H9 (cell line): ENCODE data around the gene ZFR2. TPM values are rescaled to one million over a fixed set of nuclear protein-coding genes. Genes with fewer than 3 reads are reported as not detected.
A peak's percentile ranks its signal among the peaks of the same experiment; 100 is the strongest.

Experiments
- DNase-seq: peaks from one replicate; pipeline ENCODE4 v3.0.0-alpha.2; 2017
- H2AFZ ChIP-seq: one replicate; pipeline ENCODE4 v1.6.1; 2013; ENCODE audit warnings: mild to moderate bottlenecking, low read length, control low read depth, moderate library complexity
- H2AK5ac ChIP-seq: 2 replicates; pipeline ENCODE4 v1.6.1; 2013; ENCODE audit warnings: low read length, control low read depth, mixed read lengths; ENCODE audit not compliant: insufficient read length
- H2BK120ac ChIP-seq: one replicate; pipeline ENCODE4 v1.6.1; 2013; ENCODE audit warnings: low read depth, mild to moderate bottlenecking, low read length, control low read depth, inconsistent platforms; ENCODE audit not compliant: poor library complexity, severe bottlenecking
- H2BK12ac ChIP-seq: 2 replicates; pipeline ENCODE4 v1.6.1; 2013; ENCODE audit warnings: low read length, control low read depth, mixed read lengths, low read depth; ENCODE audit not compliant: insufficient read length
- H2BK15ac ChIP-seq: 2 replicates; pipeline ENCODE4 v1.6.1; 2013; ENCODE audit warnings: low read depth, low read length, control low read depth
- H2BK20ac ChIP-seq: one replicate; pipeline ENCODE4 v1.6.1; 2013; ENCODE audit warnings: low read depth, mild to moderate bottlenecking, low read length, control low read depth, inconsistent platforms; ENCODE audit not compliant: poor library complexity, severe bottlenecking
- H2BK5ac ChIP-seq: 2 replicates; pipeline ENCODE4 v1.6.1; 2013; ENCODE audit warnings: low read length, control low read depth, mixed read lengths; ENCODE audit not compliant: insufficient read length
- H3K14ac ChIP-seq: 2 replicates; pipeline ENCODE4 v1.6.1; 2013; ENCODE audit warnings: low read length, control low read depth; ENCODE audit not compliant: insufficient read depth
- H3K18ac ChIP-seq: 2 replicates; pipeline ENCODE4 v1.6.1; 2013; ENCODE audit warnings: low read depth, mild to moderate bottlenecking, mixed read lengths, low read length, control low read depth; ENCODE audit not compliant: insufficient read length
- H3K23ac ChIP-seq: 2 replicates; pipeline ENCODE4 v1.6.1; 2013; ENCODE audit warnings: low read length, control low read depth, mixed read lengths, low read depth; ENCODE audit not compliant: insufficient read length
- H3K23me2 ChIP-seq: 2 replicates; pipeline ENCODE4 v1.6.1; 2013; ENCODE audit warnings: low read depth, mild to moderate bottlenecking, mixed read lengths, low read length, control low read depth; ENCODE audit not compliant: insufficient read length, poor library complexity, severe bottlenecking
- H3K27ac ChIP-seq: 2 replicates; pipeline ENCODE4 v1.5.1; 2013; ENCODE audit warnings: low read length, control low read depth, mixed read lengths, low read depth; ENCODE audit not compliant: insufficient read length
- H3K27me3 ChIP-seq: 2 replicates; pipeline ENCODE4 v1.6.1; 2013; ENCODE audit warnings: low read length, control low read depth, inconsistent platforms; ENCODE audit not compliant: insufficient read depth
- H3K4ac ChIP-seq: 2 replicates; pipeline ENCODE4 v1.6.1; 2013; ENCODE audit warnings: low read depth, mild to moderate bottlenecking, control low read depth, inconsistent platforms, low read length, moderate library complexity
- H3K4me1 ChIP-seq: 2 replicates; pipeline ENCODE4 v1.6.1; 2013; ENCODE audit warnings: low read length, control low read depth, inconsistent platforms; ENCODE audit not compliant: insufficient read depth
- H3K4me2 ChIP-seq: 2 replicates; pipeline ENCODE4 v1.6.1; 2013; ENCODE audit warnings: low read length, control low read depth, mixed read lengths; ENCODE audit not compliant: insufficient read length, insufficient read depth
- H3K56ac ChIP-seq: 2 replicates; pipeline ENCODE4 v1.6.1; 2013; ENCODE audit warnings: low read depth, mild to moderate bottlenecking, mixed read lengths, low read length, control low read depth; ENCODE audit not compliant: insufficient read length
- H3K79me1 ChIP-seq: 2 replicates; pipeline ENCODE4 v1.6.1; 2013; ENCODE audit warnings: low read depth, mild to moderate bottlenecking, moderate library complexity, low read length, control low read depth, inconsistent platforms; ENCODE audit not compliant: insufficient read depth, poor library complexity, severe bottlenecking
- H3K79me2 ChIP-seq: 2 replicates; pipeline ENCODE4 v1.6.1; 2013; ENCODE audit warnings: low read length, control low read depth, inconsistent platforms; ENCODE audit not compliant: insufficient read depth
- H3K9ac ChIP-seq: 2 replicates; pipeline ENCODE4 v1.6.1; 2013; ENCODE audit warnings: low read length, control low read depth, mixed read lengths; ENCODE audit not compliant: insufficient read length; ENCODE audit errors: extremely low read depth
- H3K9me3 ChIP-seq: one replicate; pipeline ENCODE4 v1.6.1; 2013; ENCODE audit warnings: low read depth, low read length, inconsistent platforms; ENCODE audit not compliant: control insufficient read depth
- H3T11ph ChIP-seq: one replicate; pipeline ENCODE4 v1.6.1; 2013; ENCODE audit warnings: mild to moderate bottlenecking, low read length, control low read depth, inconsistent platforms
- H4K20me1 ChIP-seq: one replicate; pipeline ENCODE4 v1.6.1; 2013; ENCODE audit not compliant: control insufficient read depth, insufficient read length, insufficient read depth
- H4K5ac ChIP-seq: 2 replicates; pipeline ENCODE4 v1.6.1; 2013; ENCODE audit warnings: low read depth, mild to moderate bottlenecking, mixed read lengths, low read length, control low read depth; ENCODE audit not compliant: insufficient read length
- H4K8ac ChIP-seq: replicated peaks from 2 replicates; pipeline ENCODE4 v1.6.1; 2013; ENCODE audit warnings: low read length, control low read depth, mixed read lengths, low read depth; ENCODE audit not compliant: insufficient read length
- H4K91ac ChIP-seq: 2 replicates; pipeline ENCODE4 v1.6.1; 2013; ENCODE audit warnings: low read depth, mild to moderate bottlenecking, moderate library complexity, mixed read lengths, low read length, control low read depth; ENCODE audit not compliant: insufficient read length
- H3K27ac Mint-ChIP-seq, 3 experiments: 2 replicates in 2 of 3; 3 replicates in 1 of 3; pipeline ENCODE4 v1.8.0; 2020 to 2021; ENCODE audit warnings: mixed read lengths in 3 of 3, mild to moderate bottlenecking in 1 of 3, moderate library complexity in 1 of 3
- H3K27me3 Mint-ChIP-seq: 2 replicates; pipeline ENCODE4 v1.8.0; 2021; ENCODE audit warnings: low read depth, mild to moderate bottlenecking, moderate library complexity, mixed read lengths
- H3K36me3 Mint-ChIP-seq, 3 experiments: 2 replicates in 2 of 3; 3 replicates in 1 of 3; pipeline ENCODE4 v1.8.0; 2020 to 2021; ENCODE audit warnings: low read depth in 3 of 3, mixed read lengths in 3 of 3; ENCODE audit not compliant: insufficient read depth in 1 of 3
- H3K4me1 Mint-ChIP-seq, 2 experiments: 2 replicates each; pipeline ENCODE4 v1.8.0; 2020; ENCODE audit warnings: mixed read lengths in 2 of 2
- H3K4me3 Mint-ChIP-seq, 2 experiments: 2 replicates in 1 of 2; 3 replicates in 1 of 2; pipeline ENCODE4 v1.8.0; 2020 to 2021; ENCODE audit warnings: mild to moderate bottlenecking in 2 of 2, mixed read lengths in 2 of 2, moderate library complexity in 1 of 2
- H3K9me3 Mint-ChIP-seq, 2 experiments: 2 replicates in 1 of 2; 3 replicates in 1 of 2; pipeline ENCODE4 v1.8.0; 2020; ENCODE audit warnings: mild to moderate bottlenecking in 2 of 2, mixed read lengths in 2 of 2, moderate library complexity in 1 of 2
- WGBS: extraction: QIAGEN DNeasy Blood & Tissue Kit; methylation state at CpG from one replicate; pipeline ENCODE4 v1.1.7; 2013; ENCODE audit warnings: missing lambda C conversion rate, low lambda C conversion rate, mixed read lengths; ENCODE audit not compliant: insufficient read length; ENCODE audit errors: extremely low coverage; 5-methylcytosine and 5-hydroxymethylcytosine counted together
- total RNA-seq: library from RNA; stranded (reverse); gene quantifications from 2 replicates; pipeline ENCODE4 v1.2.1, GENCODE V29; 2021
- TF ChIP-seq, protein P1 (sequence below): fragments of 200-600 bp; sonication (generic); conservative IDR thresholded peaks from 3 replicates; pipeline ENCODE4 v1.8.0; 2021; ENCODE audit warnings: antibody characterized with exemption, mild to moderate bottlenecking

ZFR2 gene
- total RNA-seq, 1 experiment from 2014 or later, result 18.3 TPM

DNA sequence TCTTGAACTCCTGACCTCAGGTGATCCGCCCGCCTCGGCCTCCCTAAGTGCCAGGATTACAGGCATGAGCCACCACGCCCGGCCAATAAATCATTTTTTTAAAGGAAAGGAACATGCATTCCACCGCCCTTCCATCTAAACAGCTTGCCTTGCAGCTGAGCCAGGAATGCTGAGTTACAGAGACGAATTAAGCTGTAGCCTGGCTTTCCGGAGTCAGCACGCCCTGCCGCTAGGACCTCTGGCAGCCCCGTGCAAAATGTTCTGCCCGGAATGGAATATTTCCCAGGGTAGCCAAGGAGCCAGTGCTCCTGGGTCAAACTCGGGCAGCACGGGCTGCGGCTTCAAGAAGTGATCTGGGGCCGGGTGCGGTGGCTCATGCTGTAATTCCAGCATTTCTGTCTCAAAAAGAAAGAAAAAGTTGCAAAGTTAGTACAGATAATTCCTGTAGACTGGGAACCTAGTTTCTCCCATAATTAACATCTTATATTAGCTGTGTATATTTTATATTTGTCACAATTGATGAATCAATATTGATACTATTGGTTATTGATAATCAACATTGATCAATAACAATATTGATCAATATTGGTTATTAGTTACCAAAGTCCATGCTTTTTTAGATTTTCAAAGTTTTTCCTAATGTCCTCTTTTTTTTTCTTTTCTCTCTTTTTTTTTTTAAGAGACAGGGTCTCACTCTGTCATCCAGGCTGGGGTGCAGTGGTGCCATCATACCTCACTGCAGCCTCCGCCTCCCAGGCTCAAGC, 30.9 kb upstream of the ZFR2 start:
- Histone ChIP-seq H3K27ac (no peak overlapping the region), H3T11ph (no peak overlapping the region), H3K79me1 (no peaks in the 10 kb centered on the region), H3K27me3 (no peaks in the 10 kb centered on the region), H2BK120ac (no peak overlapping the region), H4K8ac (no peak overlapping the region), H3K14ac (no peak overlapping the region), H2AK5ac (no peak overlapping the region), H2BK5ac (no peak overlapping the region), H3K23ac (no peak overlapping the region), H4K20me1 (no peaks in the 10 kb centered on the region), H3K9me3 (peaks cover 7% of the 10 kb centered on the region), H3K79me2 (no peaks in the 10 kb centered on the region), H2AFZ (no peak overlapping the region), H3K4ac (no peak overlapping the region), H2BK15ac (no peak overlapping the region), H3K18ac (no peak overlapping the region), H4K91ac (no peak overlapping the region), H2BK12ac (no peak overlapping the region), H3K4me1 (no peaks in the 10 kb centered on the region), H3K23me2 (no peaks in the 10 kb centered on the region), H3K56ac (no peak overlapping the region), H3K9ac (no peak overlapping the region), H4K5ac (no peak overlapping the region), H2BK20ac (no peak overlapping the region), H3K4me2 (no peak overlapping the region)
- peaks cover 15 to 31% (median 20%) of the 10 kb centered on the region in 3 experiments for H3K36me3 Mint-ChIP-seq
- peaks cover 5 to 9% of the 10 kb centered on the region in 2 experiments for H3K9me3 Mint-ChIP-seq
- no peaks in the 10 kb centered on the region for H3K4me1 Mint-ChIP-seq
- TF ChIP-seq, protein P1, sequence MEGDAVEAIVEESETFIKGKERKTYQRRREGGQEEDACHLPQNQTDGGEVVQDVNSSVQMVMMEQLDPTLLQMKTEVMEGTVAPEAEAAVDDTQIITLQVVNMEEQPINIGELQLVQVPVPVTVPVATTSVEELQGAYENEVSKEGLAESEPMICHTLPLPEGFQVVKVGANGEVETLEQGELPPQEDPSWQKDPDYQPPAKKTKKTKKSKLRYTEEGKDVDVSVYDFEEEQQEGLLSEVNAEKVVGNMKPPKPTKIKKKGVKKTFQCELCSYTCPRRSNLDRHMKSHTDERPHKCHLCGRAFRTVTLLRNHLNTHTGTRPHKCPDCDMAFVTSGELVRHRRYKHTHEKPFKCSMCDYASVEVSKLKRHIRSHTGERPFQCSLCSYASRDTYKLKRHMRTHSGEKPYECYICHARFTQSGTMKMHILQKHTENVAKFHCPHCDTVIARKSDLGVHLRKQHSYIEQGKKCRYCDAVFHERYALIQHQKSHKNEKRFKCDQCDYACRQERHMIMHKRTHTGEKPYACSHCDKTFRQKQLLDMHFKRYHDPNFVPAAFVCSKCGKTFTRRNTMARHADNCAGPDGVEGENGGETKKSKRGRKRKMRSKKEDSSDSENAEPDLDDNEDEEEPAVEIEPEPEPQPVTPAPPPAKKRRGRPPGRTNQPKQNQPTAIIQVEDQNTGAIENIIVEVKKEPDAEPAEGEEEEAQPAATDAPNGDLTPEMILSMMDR, result no peak
- H3K4me3 Mint-ChIP-seq, result no peak overlapping the region
- H3K27ac Mint-ChIP-seq, result peak overlapping the region in 1 of 3 experiments; percentile 52; a peak in 1 of 7 replicates
- DNase-seq, result no peak
- H3K27me3 Mint-ChIP-seq, result no peaks in the 10 kb centered on the region
- no CpG with 5 or more reads among the region's 18 CpGs for WGBS
